GM13976 (cell line): ENCODE data around the gene CXCL17.

ENCODE experiments used
- DNase-seq: peaks from one replicate; pipeline ENCODE4 v3.0.0; 2012; ENCODE audit warnings: low spot score
- in situ Hi-C: fragments of 300-500 bp; cut with MboI; formaldehyde crosslinking; loops from one replicate; pipeline ENCODE4 v1.12.0; 2022; ENCODE audit warnings: low sequenced_read_pairs, mixed read lengths, inconsistent platforms; ENCODE audit not compliant: unreplicated experiment
- TF ChIP-seq, protein P1 (sequence below): IDR thresholded peaks from 2 replicates; pipeline ENCODE4 v1.5.1; 2012; ENCODE audit warnings: borderline replicate concordance, mild to moderate bottlenecking; ENCODE audit not compliant: insufficient read depth; ENCODE audit errors: extremely low read depth, missing control alignments, control extremely low read depth

Gene CXCL17

DNA sequence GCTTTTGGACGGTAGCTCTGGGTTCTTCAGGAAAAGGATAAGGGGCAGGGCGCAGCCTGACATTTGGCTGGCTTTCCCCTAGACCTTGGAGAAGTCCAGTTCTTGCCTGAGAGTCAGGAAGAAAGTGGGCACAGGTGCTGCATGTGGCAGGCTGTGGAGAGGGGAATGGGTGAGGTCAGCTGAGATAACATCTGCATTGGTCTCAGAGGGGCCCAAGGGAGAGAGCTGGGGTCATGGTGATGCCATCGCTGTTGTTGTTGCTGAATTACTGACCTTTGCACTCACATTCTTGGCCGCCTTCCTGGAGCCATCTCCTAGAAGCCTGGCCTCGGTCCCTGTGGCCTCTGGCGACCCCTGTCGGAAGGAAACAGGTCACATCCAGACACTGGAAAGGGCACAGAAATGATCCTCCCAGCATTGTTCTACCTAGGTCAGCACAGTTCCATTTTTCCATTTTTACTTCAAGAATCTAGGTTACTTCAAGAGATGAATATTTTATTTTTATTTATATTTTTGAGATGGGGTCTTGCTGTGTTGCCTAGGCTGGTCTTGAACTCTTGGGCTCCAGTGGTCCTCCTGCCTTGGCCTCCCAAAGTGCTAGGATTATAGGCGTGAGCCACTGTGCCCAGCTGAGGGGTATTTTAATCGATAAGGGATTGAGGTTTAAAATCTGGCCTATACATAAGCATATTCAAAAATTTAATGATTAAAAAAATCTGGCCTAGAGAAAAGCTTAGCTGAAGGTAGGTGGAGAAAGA lies 9.1 kb downstream of the CXCL17 start:
- TF ChIP-seq, protein P1, sequence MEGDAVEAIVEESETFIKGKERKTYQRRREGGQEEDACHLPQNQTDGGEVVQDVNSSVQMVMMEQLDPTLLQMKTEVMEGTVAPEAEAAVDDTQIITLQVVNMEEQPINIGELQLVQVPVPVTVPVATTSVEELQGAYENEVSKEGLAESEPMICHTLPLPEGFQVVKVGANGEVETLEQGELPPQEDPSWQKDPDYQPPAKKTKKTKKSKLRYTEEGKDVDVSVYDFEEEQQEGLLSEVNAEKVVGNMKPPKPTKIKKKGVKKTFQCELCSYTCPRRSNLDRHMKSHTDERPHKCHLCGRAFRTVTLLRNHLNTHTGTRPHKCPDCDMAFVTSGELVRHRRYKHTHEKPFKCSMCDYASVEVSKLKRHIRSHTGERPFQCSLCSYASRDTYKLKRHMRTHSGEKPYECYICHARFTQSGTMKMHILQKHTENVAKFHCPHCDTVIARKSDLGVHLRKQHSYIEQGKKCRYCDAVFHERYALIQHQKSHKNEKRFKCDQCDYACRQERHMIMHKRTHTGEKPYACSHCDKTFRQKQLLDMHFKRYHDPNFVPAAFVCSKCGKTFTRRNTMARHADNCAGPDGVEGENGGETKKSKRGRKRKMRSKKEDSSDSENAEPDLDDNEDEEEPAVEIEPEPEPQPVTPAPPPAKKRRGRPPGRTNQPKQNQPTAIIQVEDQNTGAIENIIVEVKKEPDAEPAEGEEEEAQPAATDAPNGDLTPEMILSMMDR, result peak; percentile 73
- peak; percentile 65 for DNase-seq
- in situ Hi-C loops, result no loop called here

DNA sequence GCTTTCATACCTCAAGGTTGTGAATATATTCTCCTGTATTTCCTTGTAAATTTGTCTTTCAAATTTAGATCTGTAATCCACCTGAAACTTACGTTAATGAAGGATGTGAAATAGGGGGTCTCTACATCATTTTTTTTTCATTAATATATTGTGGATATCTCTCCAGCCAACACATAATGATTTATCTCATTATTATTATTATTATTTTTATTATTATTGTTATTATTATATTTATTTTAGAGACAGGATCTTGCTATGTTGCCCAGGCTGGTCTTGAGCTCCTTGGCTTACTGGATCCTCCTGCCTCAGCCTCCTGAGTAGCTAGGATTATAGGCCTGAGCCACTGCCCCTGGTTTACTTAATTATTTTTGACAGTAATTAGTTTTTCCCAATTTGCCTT lies 11.3 kb downstream of the CXCL17 start:
- in situ Hi-C loops, result no loop called here
- no peak for DNase-seq
- TF ChIP-seq, protein P1, result no peak

DNA sequence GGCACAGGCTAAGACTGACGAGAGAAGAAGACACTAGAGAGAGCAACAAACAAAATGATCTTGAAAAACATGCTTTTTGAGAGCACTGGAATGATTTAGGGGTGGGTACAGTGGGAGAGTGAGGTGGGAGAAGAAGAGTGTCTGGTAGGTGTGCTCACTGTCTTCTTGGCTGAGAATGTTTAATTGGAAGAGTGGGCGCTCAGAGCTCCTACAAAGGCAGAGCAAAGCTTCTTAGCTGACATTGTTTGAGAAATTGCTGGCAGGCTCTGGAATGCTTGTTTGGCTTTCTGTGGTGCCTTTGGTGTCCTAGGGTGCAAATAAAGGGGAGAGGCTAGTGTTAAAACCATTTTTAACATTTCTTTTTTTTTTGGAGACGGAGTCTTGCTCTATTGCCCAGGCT lies 14.1 kb downstream of the CXCL17 start:
- DNase-seq, result no peak
- in situ Hi-C loops, result no loop called here
- TF ChIP-seq, protein P1, result no peak

DNA sequence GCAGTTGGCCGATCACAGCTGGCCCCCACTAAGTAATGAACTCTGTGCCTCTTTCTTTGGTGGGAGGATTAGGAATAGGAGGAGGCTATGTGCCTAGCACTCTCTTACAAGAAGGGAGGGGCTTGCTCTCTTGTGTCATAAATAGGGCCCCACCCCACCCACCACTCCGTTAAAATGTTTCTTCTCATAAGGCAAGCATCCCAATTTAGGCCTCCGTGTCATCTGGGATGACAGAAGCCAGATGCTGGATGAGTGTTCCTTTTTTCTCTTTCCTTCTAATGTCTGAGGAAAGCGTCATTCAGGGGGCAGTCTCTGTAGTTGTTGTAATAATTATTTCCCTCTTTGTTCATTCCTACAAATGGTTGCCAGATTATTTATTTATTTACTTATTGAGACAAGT lies 15.4 kb downstream of the CXCL17 start, which contains the start of gene LIPE:
Gene LIPE (minus strand): TSS at position 76 of the 400 bp plus-strand sequence. CDS start 239 bp downstream, outside the sequence.
- TF ChIP-seq, protein P1, result no peak
- DNase-seq, result no peak
- in situ Hi-C loops, result no loop called here

DNA sequence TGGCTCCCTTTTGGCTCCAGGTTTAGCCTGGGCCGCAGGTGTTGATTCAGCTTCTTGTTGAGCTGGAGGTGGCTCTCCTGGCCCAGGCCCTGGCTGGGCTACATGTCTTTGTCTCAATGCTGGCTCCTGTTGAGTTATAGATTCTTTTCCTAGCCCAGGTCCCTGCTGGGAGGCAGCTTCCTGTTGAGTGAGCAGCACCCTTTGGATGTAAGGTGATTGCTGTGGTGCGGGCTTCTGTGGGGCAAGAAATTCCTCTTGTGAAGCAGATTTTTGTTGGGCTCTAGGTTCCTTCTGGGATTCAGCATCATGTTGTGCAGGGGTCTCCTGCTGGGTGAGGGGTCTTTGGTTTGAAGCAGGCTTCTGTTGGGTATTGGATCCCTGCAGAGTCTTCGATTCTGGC lies 16.1 kb downstream of the CXCL17 start:
- in situ Hi-C loops, result no loop called here
- DNase-seq, result no peak

DNA sequence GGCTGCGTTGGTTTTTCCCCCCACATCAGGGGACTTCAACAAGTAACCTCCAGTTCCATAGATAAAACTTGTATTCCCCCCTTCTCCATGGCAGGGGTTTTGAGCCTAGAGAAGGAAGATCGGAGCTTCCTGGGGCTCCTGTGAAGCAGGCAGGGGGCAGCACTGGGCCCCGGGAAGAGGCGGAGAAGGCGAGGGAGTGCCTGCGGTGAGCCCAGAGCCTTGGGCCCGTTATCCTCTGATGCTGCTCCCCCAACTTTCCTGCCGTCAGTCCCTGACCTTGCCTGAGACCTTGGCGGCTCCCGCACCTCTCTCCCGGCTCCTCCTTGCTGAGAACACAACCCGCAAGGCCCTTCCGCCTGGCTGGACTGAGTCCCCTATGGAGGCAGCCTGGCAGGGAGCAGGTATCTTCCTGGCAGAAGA lies 18.0 kb downstream of the CXCL17 start:
- TF ChIP-seq, protein P1, result no peak
- no peak for DNase-seq
- in situ Hi-C loops, result no loop called here

More for the DNA sequence above, 16.1 kb downstream of the CXCL17 start:
- TF ChIP-seq, protein P1, result no peak

DNA sequence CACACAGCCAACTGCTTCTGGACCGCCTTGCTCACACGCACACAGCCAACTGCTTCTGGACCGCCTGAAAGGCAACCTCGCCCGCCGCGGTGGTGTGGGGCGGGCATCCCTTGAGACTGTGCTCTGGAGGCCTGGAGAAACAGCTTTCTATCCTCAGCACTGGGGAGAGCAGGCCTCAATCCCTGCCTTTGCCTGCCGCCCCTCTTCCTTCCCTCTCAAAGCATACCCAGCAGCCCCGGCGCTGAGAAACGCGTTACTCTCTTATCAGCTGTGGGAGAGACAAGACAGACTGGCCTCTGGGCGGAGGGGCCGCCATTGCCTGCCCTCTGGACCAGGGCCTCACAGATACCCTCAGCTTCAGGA lies 18.4 kb downstream of the CXCL17 start:
- TF ChIP-seq, protein P1, result no peak
- no peak for DNase-seq
- in situ Hi-C loops, result no loop called here
